HG03066 (cell line): ENCODE measurements around the gene NUP98.
"Not testable (repeated sequence)": the region's sequence is repeated elsewhere in the genome, so short reads cannot be mapped to it uniquely, and the experiment has no call there.

ENCODE experiments used
- ATAC-seq: cut with Tn5 transposase; IDR thresholded peaks from one replicate; pipeline ENCODE4 v1.9.1; 2021; ENCODE audit warnings: low read depth; ENCODE audit not compliant: unreplicated experiment

The NUP98 gene

GRCh38 chr11:3645552-3645951 is 151.8 kb downstream of the NUP98 start:
- no peak for ATAC-seq

GRCh38 chr11:3644817-3645235 is 152.5 kb downstream of the NUP98 start, which contains the start of gene ART1:
Gene ART1, plus strand, starts transcription at chr11:3645128. Its CDS starts 14,086 bp downstream, at chr11:3659214.
- no peak for ATAC-seq

- not testable (repeated sequence) for ATAC-seq
Observed at GRCh38 chr11:3643102-3643546, 154.2 kb downstream of the NUP98 start.

- no peak for ATAC-seq
Observed at GRCh38 chr11:3642071-3642951, 155.0 kb downstream of the NUP98 start.

- ATAC-seq = no peak
Observed at GRCh38 chr11:3641701-3642070, 155.7 kb downstream of the NUP98 start, which contains the start of gene ART5. Gene ART5, minus strand, starts transcription at chr11:3641992. Its CDS starts 130 bp downstream, at chr11:3641862.

GRCh38 chr11:3641191-3641590 is 156.2 kb downstream of the NUP98 start:
- ATAC-seq = no peak

GRCh38 chr11:3639841-3640240 is 157.5 kb downstream of the NUP98 start:
- no peak for ATAC-seq

GRCh38 chr11:3638513-3638912 is 158.8 kb downstream of the NUP98 start:
- ATAC-seq = no peak

- ATAC-seq = no peak
Observed at GRCh38 chr11:3637201-3637600, 160.2 kb downstream of the NUP98 start.

GRCh38 chr11:3635641-3636375 is 161.5 kb downstream of the NUP98 start:
- no peak for ATAC-seq

GRCh38 chr11:3632070-3632660 is 165.2 kb downstream of the NUP98 start:
- no peak for ATAC-seq

- no peak for ATAC-seq
Observed at GRCh38 chr11:3631331-3631730, 166.0 kb downstream of the NUP98 start.

GRCh38 chr11:3627291-3627690 is 170.1 kb downstream of the NUP98 start:
- ATAC-seq = no peak

GRCh38 chr11:3626250-3626960 is 170.9 kb downstream of the NUP98 start:
- no peak for ATAC-seq
